Measurements from ENCODE around the gene GABRG3.

GABRG3 gene

GRCh38 chr15:27254055-27254454, 283.1 kb downstream of the GABRG3 start:
- no peak for DNase-seq

- no peak for DNase-seq
Measured at GRCh38 chr15:27254801-27255200, 283.8 kb downstream of the GABRG3 start.

GRCh38 chr15:27256446-27256845, 285.5 kb downstream of the GABRG3 start:
- DNase-seq, result no peak

GRCh38 chr15:27258287-27258686, 287.3 kb downstream of the GABRG3 start:
- no peak for DNase-seq

DNA sequence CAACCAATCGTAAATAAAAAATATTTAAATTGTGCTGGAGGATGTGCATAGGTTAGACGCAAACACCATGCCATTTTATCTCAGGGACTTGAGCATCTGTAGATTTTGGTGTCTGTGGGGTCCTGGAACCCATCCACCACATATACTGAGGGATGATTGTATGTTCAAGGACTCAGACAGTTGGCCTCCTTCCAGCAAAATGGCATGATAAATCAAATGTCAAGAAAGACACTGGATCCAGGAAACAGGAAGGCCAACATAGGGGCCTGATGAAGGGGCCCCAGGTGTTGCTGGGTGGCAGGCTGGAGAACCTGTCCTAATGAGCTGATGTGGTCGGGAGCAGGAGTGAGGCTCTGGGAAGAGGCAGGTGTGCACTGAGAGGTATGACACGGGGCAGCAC, 289.5 kb downstream of the GABRG3 start:
- DNase-seq, result no peak

- no peak for DNase-seq
Measured at GRCh38 chr15:27268923-27269322, 297.9 kb downstream of the GABRG3 start.

GRCh38 chr15:27271258-27271657, 300.3 kb downstream of the GABRG3 start:
- no peak for DNase-seq

DNA sequence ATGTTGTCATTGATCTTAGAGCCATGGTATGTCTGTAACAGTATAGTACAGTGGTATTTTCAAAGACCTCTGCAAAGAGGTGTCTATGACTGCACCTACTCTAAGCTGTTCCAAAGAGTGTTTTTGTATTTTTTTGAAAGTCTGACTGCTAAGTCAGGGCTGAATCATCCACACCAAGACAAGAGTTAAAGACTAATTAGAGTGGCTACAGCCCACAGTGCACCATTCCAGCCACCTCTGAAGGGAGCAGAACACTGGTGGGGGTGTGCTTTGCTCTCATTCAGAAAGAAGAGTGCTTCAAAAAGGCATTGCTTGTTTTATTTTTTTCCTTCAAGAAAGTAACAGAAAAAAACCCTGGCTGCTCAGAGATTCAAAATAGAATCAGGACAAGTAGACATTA, 301.4 kb downstream of the GABRG3 start:
- no peak for DNase-seq

GRCh38 chr15:27273506-27273905, 302.5 kb downstream of the GABRG3 start:
- DNase-seq, result no peak

GRCh38 chr15:27278761-27279160, 307.8 kb downstream of the GABRG3 start:
- DNase-seq, result no peak

GRCh38 chr15:27292641-27293040, 321.7 kb downstream of the GABRG3 start:
- no peak for DNase-seq

GRCh38 chr15:27293607-27294006, 322.6 kb downstream of the GABRG3 start:
- DNase-seq, result no peak

DNA sequence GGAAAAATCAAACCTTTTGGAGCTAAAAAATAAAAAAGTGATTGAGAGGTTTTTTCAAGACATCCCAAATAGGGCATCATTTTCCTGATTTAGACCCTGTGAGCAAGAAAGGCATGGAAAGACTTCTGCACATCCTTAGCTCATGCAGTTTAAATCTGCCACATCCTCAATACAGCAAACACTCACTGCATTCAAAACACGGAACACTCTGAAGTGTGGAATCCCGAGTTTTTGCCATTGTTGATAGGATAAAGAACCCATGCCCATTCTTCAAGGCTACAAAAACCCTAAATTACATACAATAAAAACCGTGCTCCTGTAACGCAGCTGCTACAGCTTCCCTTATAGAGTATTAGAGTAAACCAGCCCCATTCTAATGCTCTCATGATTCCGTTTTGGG, 346.8 kb downstream of the GABRG3 start:
- DNase-seq, result no peak

GRCh38 chr15:27323801-27324200, 352.8 kb downstream of the GABRG3 start:
- no peak for DNase-seq

GRCh38 chr15:27324886-27325615, 354.1 kb downstream of the GABRG3 start:
- no peak for DNase-seq

GRCh38 chr15:27327467-27328025, 356.6 kb downstream of the GABRG3 start:
- DNase-seq, result no peak

DNA sequence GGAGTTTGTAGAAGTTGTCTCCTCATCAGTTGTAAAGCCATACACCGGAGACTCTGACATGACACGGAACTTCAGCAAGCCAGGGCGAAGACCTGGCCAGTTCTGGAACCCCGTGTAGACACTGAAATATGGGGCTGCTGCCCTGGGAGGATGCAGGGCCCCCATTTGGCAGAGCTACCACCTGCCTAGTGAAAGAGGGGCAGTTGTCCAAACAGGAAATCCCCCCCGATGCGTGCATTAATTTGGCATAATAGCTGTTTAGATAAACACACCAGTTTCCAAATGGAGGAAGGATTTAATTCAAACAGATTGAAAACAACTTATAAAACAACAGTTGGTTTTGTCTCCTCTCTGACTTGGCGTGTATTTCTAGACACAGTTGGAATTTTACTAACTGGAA, 357.2 kb downstream of the GABRG3 start:
- DNase-seq, result no peak

- no peak for DNase-seq
Measured at GRCh38 chr15:27328608-27329007, 357.6 kb downstream of the GABRG3 start.

GRCh38 chr15:27330326-27330725, 359.3 kb downstream of the GABRG3 start:
- DNase-seq, result no peak

DNA sequence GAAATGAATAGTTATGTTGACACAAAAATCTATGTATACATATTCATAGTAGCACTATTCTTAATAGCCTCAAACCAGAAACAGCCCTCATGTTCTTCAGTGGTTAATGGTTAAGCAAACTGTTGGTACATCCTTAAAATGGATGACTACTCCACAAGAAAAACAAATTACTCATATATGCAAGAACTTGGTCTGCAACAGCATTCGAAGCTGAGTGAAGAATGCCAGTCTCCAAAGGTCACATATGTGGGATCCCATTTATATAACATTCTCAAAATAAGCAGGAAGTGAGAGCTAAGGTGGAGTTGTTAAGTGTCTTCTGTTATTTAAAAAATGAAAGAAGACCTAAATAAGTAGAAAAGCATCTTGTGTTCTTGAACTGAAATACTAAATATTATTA, 365.7 kb downstream of the GABRG3 start:
- no peak for DNase-seq

GRCh38 chr15:27339138-27339537, 368.2 kb downstream of the GABRG3 start:
- no peak for DNase-seq

DNA sequence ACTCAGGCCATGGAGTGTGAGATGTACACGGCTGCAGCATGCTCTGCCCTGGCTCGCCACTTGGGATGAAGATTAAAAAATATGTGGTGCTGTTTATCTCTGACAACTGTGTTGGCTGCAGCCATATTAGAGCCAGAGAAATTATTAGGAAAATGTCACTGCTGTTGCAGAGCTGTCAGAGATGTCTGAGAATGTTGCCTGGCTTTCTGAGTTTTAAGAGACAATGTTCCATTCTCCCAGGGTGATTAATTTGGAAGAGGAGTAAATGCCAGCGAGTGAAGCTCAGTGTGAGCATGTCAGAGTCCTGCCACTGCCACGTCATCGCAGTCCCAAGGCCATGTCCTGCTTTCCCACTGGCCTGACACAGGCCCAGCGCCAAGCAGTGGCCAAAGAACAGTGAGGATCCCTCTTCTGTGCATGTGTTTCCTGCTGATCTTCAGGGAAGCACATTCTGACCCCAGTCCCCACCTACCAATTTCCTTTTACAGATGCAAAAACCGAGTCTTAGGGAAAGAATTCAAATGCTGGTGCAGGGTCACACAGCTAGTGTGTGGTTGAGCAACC, 370.9 kb downstream of the GABRG3 start:
- no peak for DNase-seq

DNA sequence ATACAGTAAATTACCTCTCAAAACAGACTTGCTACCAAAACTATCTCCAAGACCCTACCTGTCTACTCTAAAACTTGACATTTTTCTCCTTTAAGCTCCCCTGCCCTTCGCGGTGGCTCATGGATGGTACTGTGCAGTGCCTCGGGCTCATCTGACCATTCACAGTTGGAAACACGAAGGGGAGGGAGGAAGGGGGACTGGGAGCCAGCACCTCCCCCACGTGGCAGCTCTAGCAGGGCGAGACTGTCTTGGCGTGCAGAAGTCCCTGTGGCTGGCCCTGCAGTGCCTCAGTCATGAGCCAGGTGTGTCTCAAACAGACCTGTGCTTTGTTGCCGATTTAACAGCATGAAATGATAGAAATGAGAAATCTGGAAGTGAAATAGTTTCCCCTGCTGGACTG, 372.0 kb downstream of the GABRG3 start:
- no peak for DNase-seq

DNA sequence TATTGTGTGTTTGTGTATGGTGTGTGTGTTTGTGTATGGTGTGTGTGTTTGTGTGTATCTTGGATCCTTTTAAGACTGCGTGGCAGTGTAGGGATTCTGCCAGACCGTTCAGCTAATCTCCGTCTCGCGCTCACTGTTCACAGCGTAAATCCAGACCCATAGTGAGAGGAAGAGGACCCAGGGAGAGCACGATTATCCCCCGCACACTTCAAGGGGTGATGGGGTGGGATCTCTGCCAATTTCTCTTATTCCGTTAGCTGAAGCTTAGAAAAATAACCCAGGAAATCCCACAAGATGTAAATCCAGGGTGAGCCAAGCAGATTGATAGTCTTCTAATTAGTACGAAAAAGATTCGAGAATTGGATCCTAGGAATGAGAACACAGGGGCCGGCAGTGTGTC, 381.2 kb downstream of the GABRG3 start:
- DNase-seq, result no peak

GRCh38 chr15:27353856-27354255, 382.9 kb downstream of the GABRG3 start:
- no peak for DNase-seq

All from EL (cell line).